Limb (tissue), 2 donors: ENCODE data around the gene MT1B.
A peak's percentile ranks its signal among the peaks of the same experiment; 100 is the strongest.
"Not testable (repeated sequence)": the region's sequence is repeated elsewhere in the genome, so short reads cannot be mapped to it uniquely, and the experiment has no call there.

ENCODE experiments used
- DNase-seq, 2 donors: peaks; one replicate each; pipeline ENCODE4 v3.0.0-alpha.2; 2016; ENCODE audit errors: extremely low spot score in 2 of 2

The MT1B gene

DNA sequence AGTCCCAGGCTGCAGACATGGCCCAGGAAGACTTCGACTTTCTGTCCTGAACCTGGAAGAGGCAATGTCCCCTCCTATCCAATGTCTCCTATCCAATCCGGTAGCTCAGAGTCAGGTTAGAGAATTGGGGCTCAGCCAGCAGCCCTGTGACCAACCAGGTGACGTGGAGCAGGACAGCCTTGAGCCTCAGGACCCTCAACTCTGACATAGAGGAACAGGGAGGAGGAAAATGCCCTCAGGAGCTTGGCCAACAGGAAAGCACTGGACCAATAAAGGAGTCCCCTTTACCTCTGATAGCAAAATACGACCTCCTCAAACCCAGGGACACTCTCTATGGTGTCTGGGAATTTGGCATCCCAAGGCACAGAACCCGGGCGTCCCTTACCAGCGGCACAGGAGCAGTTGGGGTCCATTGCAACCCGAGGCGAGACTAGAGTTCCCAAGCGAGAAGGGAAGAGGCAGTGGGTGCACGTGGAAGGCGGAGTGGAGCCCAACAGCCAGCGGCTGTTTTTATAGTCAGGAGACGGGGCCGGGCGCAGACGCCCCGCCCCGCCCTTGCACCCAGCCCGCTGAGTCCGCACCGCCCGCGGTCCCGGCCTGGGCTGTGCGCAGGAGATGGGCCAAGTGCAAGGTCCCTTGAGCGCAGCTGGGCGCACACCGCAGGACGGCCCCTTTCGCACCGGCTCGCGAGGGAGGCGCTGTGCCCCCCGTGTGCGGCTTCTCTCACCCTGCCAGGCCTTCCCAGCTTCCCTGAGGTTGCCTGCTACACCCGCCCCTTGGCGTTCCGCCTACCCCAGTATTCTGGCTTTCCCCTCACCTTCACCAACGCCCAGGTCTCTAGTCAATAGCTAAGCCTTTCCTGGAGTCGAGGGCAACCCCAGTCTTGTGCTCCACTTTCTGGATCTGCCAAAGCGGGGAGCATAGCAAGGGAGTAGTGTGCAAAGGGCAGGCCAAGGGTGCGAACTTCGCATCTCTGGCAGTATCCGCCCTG is 16.2 kb downstream of the MT1B start, which contains the start of gene MT1G:
Gene MT1G (minus strand): TSS at position 485 of the 991 bp plus-strand sequence. CDS start 72 bp downstream, at position 413.
- DNase-seq, result no peak

DNA sequence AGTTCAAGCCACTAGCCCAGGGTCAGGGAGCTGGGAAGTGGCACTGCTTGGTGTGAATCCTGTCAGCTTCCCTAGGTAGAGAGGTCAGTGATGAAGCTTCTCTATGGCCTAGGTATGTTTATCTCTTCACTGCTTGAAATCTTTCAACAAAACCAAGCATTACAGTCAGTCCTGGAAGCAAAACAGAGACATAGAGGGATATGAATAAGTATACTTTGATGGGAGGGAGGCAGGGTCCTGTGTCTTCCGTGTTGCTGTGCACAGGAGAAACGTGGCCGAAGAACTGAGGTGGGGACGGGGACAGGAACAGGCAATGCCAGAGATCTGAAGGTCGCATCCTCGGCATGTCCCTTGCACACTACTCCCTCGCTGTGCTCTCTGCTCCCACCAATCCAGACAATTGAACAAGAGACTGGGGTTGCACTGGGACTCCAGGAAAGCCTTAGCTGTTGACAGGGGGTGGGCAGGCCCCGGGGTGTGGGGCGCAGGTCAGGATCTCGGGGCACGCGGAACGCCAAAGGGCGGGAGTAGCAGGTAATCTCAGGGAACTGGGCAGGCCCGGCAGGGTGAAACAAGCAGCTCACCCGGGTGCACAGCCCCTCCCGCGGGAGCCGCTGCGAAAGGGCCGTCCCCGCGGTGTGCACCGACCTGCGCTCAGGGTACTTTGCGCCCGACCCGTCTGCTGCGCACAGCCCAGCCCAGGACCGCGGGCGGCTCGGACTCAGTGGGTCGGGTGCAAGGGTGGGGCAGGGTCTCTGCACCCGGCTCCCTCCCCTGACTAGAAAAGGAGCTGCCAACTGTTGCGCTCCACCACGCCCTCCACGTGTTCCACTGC is 17.5 kb downstream of the MT1B start, which contains the start of gene MT1H:
Gene MT1H (plus strand): TSS at position 810 of the 835 bp plus-strand sequence. CDS start 71 bp downstream, outside the sequence.
- DNase-seq, result no peak

DNA sequence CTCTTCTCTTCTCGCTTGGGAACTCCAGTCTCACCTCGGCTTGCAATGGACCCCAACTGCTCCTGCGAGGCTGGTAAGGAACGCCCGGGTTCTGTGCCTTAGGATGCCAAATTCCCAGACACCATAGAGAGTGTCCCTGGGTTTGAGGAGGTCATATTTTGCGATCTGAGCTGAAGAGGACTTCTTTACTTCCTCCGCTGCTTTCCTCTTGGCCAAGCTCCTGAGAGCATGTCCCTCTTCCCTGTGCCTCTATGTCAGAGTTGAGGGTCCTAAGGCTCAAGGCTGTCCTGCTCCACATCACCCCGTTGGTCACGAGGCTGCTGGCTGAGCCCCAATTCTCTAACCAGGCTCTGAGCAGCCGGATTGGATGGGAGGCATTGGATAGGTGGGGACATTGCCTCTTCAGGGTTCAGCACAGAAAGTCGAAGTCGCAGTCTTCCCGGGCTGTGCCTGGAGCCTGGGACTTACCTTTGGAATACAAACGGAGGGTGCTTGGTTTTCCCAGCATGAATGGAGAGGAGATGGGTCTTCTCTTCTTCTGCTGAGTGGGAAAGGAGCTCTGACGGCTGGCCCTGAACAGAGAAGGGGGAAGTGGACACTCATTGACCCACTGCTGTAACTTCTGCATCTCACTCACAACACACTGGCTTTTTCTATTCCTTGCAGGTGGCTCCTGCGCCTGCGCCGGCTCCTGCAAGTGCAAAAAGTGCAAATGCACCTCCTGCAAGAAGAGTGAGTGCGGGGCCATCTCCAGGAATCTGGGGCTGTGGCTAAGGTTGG is 18.3 kb downstream of the MT1B start:
- DNase-seq, result no peak

DNA sequence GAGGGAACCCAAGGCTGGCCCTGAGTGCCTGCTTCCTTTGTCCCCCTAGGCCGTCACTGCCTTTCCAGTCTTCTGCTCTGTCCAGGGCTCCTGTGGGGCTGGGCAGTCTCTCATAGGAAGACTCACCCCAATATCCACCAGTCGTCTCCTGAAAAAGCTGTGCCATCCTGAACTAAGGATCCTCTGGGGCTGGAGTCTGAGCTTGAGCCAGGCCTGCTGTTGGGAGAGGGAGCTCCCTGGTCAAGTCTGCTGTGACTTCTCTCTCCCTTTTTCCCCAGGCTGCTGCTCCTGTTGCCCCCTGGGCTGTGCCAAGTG is 18.9 kb downstream of the MT1B start:
- DNase-seq, result no peak

DNA sequence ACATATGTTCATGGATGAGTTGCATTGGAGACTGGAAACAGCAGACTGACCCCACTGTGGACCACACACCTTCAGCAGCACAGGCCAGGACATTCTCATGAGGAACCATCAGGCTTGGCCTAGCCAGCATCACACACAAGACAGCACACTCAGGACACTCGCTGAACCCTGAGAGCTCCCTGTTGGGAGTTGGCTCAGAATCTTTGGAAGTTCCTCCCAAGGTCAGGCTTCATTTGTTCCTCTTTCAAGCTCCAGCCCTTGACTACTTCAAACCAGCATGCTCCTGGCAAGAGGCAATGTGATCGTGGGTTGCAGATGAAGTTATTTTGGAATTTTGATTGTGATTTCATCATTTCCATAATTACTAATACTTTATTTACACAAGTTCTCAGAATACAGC is 20.0 kb downstream of the MT1B start:
- not testable (repeated sequence) for DNase-seq

DNA sequence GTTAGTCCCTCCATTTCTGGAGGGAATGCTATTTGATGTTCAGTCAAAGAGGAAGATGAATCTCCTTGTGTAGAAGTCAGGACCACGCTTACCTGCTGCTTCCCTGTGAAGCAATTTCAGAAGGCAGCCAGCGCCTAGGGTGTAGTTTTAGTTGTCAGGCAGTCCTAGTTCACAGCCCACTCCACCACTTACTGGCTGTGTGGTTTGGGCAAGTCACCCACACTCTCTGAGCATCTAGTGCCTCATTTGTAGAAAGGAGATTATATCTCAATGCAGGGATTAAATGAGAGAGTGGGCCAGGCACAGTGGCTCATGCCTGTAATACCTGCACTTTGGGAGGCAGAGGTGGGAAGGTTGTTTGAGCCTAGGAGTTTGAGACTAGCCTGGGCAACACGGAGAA is 20.5 kb downstream of the MT1B start:
- DNase-seq, result not testable (repeated sequence)

DNA sequence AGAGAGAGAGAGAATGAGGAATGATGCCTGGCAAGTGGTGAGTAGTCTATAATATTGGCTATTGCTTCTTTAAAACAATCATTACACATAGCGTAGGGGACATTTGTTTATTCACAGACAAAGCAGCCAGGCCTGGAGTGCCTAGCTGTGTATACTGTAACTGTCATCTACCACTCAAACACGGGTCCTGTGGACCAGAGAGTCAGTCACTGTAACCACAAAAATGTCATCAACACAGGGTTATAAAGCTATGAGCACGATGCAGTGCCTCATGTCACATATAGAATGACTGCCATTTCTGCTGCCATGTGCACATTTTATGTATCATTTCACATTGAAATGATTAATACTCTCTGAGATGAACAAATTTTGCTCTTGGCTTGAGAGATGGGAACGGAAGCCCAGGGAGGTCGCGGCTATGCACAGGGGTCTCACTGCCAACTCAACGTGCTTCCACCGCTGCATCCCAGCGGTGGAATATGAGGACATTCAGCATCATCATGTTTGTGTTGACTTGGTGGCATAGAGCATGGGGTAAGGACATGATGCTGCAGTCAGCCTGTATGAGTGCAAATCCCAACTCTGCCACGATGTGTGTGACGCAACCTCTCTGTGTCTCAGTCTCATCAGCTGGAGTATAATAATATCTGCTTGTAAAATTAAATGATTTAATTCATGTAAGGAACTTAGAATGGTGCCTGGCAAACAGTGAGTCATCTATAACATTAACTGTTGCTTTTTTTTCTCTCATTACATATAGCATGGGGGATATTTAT is 21.3 kb downstream of the MT1B start:
- DNase-seq, result no peak

DNA sequence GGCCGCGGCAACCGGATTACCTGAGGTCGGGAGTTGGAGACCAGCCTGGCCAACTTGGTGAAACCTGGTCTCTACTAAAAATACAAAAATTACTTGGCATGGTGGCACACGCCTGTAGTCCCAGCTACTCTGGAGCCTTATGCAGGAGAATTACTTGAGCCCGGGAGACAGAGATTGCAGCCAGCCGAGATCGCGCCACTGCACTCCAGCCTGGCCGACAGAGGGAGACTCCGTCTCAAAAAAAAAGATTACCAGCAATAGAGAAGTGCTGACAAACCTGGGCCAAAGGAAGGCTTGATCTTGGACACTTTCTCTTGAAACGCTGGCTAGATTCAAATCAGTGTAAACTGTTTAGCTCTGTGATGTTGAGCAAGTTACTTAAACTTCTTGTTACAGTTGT is 22.2 kb downstream of the MT1B start:
- DNase-seq, result no peak

DNA sequence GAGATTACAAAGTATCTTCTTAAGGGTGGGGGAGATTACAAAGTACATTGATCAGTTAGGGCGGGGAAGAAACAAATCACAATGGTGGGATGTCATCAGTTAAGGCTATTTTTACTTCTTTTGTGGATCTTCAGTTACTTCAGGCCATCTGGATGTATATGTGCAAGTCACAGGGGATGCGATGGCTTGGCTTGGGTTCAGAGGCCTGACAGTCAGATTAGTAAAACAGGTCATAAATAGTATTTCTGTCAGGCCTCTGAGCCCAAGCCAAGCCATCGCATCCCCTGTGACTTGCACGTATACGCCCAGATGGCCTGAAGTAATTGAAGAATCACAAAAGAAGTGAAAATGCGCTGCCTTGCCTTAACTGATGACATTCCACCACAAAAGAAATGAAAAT is 22.9 kb downstream of the MT1B start:
- not testable (repeated sequence) for DNase-seq

DNA sequence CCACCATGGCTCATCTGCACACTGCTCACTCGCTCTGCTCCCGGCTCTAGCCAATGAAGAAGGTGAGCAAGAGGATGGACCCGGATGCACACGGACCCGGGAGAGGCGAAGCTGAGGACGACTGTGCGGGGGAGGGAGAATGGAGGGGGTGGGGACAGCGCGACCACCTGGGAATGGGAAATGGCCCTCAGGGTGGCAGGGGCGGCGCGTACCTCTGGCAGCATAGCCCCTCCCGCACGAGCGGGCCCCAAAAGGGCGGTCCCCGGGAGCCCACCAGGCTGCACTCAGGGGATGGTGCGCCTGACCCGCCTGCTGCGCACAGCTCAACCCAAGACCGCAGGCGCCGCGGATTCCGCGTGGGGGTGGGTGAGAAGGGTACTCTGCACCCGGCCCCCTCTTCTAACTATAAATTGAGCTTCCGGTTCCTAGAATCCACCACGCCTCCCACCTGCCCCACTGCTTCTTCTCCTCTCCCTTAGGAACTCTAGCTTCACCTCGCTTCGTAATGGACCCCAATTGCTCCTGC is 24.1 kb downstream of the MT1B start:
- DNase-seq, result no peak

DNA sequence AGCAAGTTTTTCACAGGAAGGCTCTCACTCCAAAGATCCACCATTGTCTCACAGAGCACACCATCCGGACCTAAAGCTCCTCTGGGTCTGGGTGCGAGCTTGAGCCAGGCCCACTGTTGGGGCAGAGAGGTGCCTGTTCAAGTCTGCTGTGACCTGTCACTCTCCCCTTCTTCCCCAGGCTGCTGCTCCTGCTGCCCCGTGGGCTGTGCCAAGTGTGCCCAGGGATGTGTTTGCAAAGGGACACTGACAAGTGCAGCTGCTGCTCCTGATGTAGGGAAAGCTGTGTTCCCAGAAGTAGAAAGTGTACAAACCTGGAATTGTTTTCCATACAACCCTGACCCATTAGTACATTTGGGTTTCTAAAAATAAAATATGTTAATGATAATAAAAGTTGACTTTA is 25.8 kb downstream of the MT1B start:
- DNase-seq, result no peak

DNA sequence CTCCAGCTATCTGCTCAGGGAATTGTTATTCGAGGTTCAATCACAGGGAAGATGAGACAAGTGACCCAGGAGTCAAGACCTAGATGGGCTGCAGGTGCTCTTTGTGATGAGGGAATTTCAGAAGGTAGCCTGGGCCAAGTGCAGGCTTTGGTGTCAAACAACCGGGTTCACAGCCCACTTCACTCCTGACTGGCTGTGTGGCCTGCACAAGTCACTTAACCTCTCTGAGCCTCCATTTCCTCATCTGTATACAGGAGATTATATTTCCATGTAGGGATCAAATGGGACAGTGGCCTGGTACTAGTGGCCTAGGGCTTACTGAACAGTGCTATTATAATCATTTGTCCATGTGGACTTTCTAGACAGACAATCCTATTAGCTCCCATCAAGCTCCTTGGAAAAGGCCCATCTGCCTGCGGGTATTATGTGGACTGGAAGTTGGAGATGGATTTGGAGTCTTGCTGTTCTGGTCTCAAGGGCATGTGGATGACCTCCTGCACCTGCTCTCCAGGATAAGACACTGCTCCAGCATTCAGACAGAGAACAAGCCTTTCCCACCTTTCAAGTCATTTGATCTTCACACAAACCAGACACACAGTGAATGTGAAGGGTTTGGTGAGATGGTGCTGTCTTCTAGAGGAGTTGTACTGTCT is 27.5 kb downstream of the MT1B start:
- DNase-seq, result no peak

DNA sequence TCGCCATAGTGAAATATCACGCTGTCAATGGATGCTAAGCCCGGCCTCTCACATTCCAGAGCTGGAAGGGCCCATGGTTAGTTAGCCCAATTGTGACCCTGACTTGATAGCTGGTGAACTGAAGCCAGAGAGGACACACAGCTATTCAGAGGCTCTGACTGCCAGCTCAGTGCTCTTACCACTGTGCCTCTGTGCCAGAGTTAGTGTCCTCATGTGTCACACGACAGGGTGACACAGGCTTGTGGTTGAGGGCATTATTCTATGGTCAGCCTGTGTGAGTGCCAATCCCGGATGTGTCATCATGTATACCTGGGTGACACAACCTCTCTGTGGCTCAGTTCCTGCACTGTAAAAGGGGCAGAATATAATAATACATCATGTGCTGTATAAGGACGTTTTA is 28.1 kb downstream of the MT1B start:
- no peak for DNase-seq

DNA sequence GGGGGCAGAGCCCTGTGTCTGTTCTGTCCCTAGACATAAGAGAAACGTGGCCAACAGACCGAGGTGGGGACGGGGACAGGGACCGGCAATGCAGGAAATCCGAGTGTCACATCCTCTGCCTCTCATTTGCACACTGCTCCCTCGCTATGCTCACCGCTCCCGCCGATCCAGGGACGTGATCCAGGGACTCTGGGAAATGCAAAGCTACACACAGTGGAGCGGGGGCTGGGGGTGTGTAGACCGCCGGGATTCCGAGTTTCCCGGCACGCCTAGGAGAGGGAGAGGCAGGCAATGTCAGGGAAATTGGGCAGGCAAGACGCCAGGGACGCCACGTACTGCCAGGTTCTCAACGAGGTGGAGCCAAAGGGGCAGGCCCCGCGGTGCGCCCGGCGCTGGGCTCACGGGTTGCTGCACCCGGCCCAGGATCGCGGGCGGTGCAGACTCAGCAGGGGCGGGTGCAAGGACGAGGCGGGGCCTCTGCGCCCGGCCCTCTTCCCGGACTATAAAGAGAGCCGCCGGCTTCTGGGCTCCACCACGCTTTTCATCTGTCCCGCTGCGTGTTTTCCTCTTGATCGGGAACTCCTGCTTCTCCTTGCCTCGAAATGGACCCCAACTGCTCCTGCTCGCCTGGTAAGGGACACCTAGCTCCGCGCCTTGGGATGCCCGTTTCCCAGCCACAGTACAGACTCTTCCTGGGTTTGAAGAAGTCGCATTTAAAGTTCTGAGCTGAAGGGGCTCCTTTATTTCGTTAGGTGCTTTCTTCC is 30.4 kb downstream of the MT1B start, which contains the start of gene MT1X:
Gene MT1X (plus strand): TSS at position 532 of the 764 bp plus-strand sequence. CDS start 71 bp downstream, at position 603.
- peak; percentile 84 to 85 for DNase-seq

DNA sequence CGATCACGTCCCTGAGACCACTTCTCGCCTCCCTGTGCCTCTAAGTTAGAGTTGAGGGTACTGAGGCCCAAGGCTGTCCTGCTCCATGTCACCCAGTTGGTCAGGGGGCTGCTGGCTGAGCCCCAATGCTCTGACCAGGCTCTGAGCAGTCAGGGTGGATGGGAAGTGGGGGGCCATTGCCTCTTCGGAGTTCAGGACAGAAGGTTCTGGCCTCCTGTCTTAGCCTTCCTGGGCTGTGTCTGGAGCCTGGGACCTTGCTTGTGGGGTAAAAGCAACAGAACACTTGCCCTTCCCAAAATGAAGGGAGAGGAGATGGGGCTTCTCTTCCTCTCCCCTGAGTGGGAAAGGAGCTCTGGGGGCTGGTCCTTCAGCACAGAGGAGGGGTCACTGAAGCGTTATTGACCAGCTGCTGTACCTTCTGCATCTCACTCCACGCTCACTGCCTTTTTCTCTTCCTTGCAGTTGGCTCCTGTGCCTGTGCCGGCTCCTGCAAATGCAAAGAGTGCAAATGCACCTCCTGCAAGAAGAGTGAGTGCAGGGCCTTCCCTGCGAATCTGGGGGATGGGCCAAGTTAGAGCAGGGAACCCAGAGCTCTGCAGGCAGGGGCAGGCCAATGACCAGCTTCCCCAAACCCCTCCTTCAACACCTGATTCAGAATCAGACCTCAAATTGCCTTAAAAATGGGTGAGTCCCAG is 31.2 kb downstream of the MT1B start:
- no peak for DNase-seq

DNA sequence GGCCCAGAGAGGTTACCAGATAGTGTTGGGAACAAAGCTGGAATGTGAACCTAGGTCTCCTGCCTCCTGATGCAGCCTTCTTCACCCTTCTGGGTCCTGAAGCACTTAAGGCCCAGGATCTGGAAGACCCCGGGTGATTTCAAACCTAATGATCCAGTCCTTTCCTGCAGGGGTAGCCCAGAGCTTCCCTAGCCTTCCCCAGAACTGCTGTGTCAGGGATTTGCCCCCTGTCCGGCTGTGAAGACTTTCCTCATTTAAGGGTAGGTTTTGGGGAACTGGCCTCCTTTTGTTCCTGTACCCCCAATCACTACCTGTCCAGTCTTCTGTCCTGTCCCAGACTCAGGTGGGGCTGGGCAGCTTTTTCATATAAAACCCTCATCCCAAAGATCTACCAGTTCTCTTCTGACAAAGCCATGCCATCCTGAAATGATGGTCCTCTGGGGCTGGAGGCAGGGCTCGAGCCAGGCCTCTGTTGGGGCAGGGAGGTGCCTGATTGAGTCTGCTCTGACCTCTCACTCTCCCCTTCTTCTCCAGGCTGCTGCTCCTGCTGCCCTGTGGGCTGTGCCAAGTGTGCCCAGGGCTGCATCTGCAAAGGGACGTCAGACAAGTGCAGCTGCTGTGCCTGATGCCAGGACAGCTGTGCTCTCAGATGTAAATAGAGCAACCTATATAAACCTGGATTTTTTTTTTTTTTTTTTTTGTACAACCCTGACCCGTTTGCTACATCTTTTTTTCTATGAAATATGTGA is 31.9 kb downstream of the MT1B start:
- DNase-seq, result no peak

DNA sequence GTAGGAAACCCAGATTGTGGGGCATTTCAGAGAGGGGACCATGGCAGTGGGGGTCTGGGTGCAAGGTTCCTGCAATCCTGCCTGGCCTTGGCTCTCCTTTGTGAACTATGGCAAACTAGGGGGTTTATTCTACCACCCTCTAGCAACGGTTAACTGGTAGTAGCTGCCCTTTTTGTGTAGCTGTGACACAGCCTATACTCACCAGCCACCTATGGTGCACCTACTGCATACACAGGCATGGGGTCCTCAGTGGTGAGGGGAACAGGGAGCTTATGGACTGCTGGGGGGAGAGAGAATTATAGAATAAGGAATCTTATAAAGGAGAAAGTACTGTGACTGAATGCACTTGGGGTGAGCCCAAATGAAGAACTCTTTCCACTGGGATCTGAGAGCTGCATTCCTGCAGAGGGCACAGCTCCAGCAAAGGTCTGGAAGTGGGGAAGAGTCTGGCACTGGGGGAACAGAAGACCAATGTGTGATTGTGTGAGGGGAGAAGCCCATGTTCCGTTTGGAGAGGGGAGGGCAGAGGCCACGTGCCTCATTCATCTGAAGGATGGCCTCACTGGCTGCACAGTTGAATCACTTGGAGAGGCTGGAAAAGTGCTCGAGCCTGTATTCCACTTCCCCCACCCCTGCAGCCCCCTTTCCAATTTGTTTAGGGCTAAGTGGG is 32.7 kb downstream of the MT1B start:
- no peak for DNase-seq
